Testis (tissue), 2 donors: ENCODE results near the gene SH3BGR.

Experiments used
- POLR2A ChIP-seq: fragments of 450-650 bp; IDR thresholded peaks from one replicate; pipeline ENCODE4 v1.6.1; 2017; ENCODE audit warnings: antibody characterized with exemption, mild to moderate bottlenecking, moderate library complexity
- TF ChIP-seq, protein P1 (sequence below), 3 experiments: fragments of 450-650 bp in 2 of 3; fragments of 200-600 bp in 1 of 3; sonication (generic) in 1 of 3; IDR thresholded peaks; one replicate each; pipeline ENCODE4 v1.5.1; 2016 to 2019; ENCODE audit warnings: antibody characterized with exemption in 3 of 3, mild to moderate bottlenecking in 2 of 3, moderate library complexity in 1 of 3

DNA sequence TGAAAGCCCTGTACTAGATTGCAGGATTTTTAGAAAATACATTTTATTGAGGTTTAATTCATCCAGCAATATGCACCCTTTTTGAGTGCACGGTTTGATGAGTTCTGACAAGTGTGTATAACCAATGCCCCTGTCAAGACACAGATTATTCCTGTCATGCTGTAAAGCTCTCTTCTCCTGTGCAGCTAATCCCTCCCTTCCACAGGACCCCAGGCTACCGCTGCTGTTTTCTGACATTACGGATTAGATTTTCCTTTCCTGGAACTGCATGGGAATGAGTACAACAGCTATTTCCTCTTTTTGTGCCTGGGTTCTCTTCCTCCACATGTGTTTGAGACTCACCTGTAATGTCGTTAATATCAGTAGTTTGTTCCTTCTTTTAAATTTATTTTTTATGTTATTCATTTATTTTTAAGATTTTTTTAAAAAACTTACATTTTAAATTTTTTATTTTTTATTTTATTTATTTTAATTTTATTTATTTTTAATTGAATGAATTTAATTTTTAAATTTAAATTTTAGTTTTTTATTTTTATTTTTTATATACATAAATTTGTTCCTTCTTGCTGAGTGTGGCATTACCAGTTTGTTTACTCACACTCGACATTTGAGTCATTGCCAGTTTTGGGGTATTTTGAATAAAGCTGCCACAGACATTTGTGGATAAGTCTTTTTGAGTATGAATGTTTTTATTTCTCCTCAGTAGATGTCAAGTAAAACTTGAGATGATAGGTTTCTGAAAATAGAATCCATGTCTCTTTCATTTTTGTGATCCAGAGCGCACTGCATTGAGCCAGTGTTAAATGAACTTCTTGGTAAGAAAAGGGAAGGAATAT, 82.0 kb downstream of the SH3BGR start:
- TF ChIP-seq POLR2A: no peak
- TF ChIP-seq, protein P1, sequence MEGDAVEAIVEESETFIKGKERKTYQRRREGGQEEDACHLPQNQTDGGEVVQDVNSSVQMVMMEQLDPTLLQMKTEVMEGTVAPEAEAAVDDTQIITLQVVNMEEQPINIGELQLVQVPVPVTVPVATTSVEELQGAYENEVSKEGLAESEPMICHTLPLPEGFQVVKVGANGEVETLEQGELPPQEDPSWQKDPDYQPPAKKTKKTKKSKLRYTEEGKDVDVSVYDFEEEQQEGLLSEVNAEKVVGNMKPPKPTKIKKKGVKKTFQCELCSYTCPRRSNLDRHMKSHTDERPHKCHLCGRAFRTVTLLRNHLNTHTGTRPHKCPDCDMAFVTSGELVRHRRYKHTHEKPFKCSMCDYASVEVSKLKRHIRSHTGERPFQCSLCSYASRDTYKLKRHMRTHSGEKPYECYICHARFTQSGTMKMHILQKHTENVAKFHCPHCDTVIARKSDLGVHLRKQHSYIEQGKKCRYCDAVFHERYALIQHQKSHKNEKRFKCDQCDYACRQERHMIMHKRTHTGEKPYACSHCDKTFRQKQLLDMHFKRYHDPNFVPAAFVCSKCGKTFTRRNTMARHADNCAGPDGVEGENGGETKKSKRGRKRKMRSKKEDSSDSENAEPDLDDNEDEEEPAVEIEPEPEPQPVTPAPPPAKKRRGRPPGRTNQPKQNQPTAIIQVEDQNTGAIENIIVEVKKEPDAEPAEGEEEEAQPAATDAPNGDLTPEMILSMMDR (IDR thresholded peaks at IDR 0.05): no peak
